KOPT-K1 (cell line): ENCODE measurements around the gene PDIA5.
"Not testable (repeated sequence)": the region's sequence is repeated elsewhere in the genome, so short reads cannot be mapped to it uniquely, and the experiment has no call there.

Source experiments
- H3K27ac ChIP-seq: fragments of 200-600 bp; sonication (generic); 2 replicates; pipeline ENCODE4 v1.5.1; 2016; ENCODE audit warnings: antibody characterized with exemption, mild to moderate bottlenecking, low read depth, low read length; ENCODE audit not compliant: poor library complexity, severe bottlenecking
- H3K36me3 ChIP-seq: fragments of 200-600 bp; sonication (generic); 2 replicates; pipeline ENCODE4 v1.5.1; 2017; ENCODE audit warnings: antibody characterized with exemption, mild to moderate bottlenecking, low read length, moderate library complexity; ENCODE audit not compliant: insufficient read depth
- H3K9me3 ChIP-seq: fragments of 200-600 bp; sonication (generic); 2 replicates; pipeline ENCODE4 v1.5.1; 2017; ENCODE audit warnings: antibody characterized with exemption, low read length, mild to moderate bottlenecking; ENCODE audit not compliant: insufficient read depth, poor library complexity, severe bottlenecking

PDIA5 gene

DNA sequence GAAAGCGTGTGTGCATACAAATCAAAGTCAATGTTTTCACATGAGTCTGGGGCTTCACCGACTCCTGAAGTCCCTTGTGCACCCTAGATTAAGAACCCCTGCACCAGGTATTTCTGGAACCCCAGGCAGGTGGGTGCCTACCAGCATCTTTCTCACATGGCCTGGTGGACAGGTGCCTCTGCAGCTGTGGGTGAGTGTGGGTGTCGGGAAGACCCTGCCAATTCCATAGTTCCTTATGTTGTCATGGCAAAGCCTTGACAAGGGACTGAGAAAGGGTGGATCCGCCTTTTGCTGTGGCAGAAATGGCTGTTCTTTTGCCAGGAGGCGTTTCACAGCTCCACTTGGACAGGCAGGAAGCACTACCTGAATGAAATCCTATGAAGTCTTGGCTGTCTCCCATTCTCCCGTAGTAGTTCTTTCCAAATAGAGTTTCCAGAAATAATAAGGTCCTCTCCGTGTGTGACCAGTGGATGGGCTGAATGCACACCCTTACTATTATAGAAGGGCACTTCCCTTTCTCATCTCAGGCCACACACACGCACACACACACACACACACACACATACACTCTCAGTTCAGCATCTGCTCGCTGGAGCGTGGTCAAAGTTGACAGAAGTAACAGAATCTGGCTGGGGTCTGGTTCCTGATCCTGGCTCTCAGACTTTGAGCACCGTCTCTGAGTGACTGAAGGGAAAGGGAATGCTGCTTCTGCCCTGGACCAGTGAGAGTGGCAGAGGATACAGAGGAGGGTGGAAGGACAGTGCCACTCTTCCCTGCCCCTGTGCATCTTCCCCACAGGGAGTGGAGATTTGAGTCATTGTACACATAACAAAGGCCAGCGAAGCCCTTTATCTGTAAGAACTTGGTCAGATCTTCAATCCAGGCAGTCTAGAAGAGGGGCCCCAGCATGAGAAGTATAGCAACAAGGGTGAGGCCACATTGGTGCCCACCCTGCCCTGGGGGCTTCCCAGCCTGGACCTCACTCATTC, 38.7 kb downstream of the PDIA5 start:
- Histone ChIP-seq H3K36me3 (peaks cover 64% of the 10 kb centered on the region), H3K9me3 (no peaks in the 10 kb centered on the region), H3K27ac (no peak overlapping the region)

DNA sequence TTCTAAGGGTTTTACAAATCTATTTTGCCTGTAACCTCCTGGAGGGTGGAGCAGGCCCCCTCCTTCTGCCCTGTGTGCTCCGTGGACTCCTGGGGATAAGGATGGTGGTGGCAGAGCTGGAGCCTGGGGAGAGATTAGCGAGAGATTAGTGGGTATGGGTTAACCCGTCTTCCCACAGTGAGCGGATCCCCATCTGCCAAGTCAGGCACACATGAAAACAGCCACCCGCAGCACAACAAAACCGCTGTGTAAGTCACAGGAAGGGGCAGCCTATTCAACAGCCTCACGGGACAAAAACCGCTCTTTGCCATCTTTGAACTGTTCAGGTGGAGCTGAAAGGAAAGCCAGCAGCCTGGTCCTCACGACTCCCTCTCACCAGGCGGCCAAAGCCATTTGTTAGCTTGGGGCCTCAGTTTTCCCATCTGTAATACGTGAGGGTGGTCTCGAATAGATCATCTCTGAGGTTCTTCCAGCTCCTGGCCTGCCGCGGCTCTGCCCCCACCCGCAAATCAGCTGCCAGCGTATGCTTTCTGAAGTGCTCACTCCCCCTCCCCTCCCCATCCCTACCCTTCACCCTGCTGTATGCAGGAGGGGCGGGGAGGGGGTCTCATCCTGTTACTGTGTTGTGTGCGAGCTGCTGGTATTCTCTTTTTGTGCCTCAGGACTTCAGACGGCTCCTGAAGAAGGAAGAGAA, 43.6 kb downstream of the PDIA5 start:
- Histone ChIP-seq H3K9me3 (no peaks in the 10 kb centered on the region), H3K27ac (no peak overlapping the region), H3K36me3 (peaks cover 61% of the 10 kb centered on the region)

DNA sequence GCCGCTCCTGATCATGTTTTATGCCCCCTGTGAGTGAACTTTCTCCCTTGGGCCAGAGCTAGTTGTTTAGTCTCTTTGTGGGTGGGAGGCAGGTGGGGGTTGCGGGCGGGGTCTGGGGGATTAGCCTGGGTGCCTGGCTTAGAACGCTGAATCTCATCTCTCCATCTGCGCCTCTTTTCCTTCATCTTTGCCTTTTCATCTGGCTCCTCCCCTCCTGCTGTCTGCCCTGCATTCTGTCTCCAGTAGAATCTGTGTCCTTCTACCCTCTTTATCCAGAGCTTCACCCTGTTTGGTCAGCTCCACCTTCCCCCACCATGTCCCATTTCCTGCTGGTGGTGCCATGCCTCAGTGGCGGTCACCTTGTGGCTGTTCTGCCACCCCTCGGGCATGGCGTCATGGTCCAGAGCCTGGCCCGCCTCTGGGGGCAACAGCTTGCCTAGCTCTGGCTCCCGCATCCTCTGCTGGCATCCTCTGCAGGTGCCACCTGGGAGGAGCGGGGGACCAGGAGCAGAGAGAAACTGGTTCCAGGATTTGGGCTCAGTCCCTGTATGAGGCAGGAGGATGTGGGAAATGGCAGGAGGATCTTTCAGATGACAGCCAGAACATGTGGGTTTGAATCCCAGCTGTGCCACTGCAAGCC, 44.3 kb downstream of the PDIA5 start:
- Histone ChIP-seq H3K27ac (no peak overlapping the region), H3K36me3 (peaks cover 61% of the 10 kb centered on the region)

DNA sequence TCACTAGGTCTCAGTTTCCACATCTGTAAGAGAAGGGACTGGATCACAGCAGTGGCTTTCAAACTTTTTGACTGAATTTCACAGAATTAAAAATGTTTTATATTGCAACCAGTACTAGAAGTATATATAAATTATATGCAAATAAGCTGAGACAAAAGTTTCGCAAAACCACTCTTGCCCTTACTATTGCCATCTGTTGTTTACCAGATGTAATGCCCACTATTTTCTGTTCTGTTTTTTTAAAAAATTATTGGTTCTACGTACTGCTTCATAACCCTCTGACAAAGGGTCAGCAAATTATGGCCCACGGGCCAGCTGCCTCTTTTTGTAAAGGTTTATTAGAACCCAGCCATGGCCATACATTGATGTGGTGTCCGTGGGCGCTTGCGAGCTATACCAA, 44.8 kb downstream of the PDIA5 start:
- Histone ChIP-seq H3K9me3 (no peaks in the 10 kb centered on the region), H3K27ac (no peak overlapping the region), H3K36me3 (peaks cover 61% of the 10 kb centered on the region)

More for the DNA sequence above, 44.3 kb downstream of the PDIA5 start:
- no peaks in the 10 kb centered on the region for H3K9me3 ChIP-seq

DNA sequence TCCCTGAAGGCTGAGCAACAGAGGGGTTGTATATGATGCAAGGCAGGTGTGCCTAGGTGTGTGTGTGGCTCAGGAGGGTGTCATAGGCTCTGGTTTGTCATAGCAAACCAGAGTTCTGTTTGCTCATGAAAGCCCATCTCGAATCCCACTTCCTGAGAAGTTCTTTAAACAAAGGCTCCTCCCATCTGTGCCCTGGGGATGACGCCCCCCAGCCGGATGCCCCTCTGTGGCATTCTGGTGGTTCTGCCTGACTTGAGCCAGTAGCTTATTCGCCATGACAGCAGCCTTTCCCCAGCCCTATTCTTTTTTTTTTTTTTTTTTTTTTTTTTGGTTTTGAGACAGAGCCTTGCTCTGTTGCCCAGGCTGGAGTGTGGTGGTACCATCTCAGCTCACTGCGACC, 45.4 kb downstream of the PDIA5 start:
- Histone ChIP-seq H3K36me3 (peaks cover 58% of the 10 kb centered on the region), H3K9me3 (no peaks in the 10 kb centered on the region), H3K27ac (no peak overlapping the region)

DNA sequence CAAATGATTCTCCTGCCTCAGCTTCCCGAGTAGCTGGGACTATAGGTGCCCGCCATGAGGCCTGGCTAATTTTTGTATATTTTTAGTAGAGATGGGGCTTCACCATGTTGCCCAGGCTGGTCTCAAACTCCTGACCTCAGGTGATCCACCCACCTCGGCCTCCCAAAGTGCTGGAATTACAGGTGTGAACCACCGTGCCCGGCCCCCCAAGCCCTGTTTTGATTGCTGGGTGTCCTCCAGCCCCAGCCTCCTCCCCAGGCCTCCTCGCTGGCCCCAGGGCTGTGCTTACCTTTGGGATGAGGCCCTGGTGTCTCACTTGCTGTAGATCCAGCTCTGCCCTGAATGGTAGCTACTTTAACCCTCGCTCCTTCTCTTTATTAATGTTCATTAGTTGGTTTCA, 45.8 kb downstream of the PDIA5 start:
- H3K9me3 ChIP-seq, H3K27ac ChIP-seq: not testable (repeated sequence)
- H3K36me3 ChIP-seq = peaks cover 57% of the 10 kb centered on the region

DNA sequence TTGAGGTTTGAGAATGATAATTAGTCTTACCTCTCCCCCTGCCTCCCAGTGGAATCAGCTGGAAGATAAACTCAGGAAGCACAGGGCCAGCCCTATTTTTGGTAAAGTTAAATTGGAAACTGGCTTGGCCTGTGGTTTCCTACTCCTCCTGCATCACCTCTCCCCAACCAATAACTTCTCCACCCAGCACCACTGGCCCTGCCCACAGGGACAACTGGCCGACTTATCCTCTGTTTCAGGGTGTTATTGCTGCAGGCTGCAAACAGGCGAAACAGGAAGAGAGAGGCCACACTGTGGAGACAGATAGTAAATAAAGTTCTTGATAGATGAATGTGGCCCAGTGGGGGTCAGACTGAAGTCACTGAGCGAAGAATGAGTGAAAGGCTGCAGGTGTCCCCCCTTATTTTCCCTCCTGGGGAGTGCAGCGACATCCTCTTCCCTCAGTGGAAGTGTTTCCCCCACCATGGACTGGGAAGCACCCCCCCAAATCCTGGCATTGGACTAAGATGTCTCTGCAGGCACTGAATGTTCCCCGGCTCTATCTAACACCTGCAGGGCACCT, 47.1 kb downstream of the PDIA5 start:
- Histone ChIP-seq H3K27ac (no peak overlapping the region), H3K9me3 (no peaks in the 10 kb centered on the region), H3K36me3 (peaks cover 65% of the 10 kb centered on the region)

DNA sequence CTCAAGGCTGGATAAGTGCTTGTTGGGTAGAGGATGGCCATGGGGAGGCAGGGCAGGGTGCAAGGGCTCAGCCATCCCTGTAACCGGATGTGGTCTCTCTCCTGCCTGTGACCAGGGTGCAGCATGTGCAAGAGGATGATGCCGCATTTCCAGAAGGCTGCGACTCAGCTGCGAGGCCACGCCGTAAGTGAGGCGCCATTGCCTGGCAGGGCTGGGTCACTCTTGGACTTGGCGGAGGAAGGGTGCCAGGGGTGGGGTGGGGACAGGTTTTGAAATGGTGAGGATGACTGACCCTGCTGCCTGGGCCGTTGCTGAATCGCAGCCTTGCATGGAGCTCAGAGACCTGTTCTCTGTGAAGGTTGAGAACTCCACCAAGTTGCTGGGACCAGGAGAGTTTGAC, 49.3 kb downstream of the PDIA5 start:
- peaks cover 76% of the 10 kb centered on the region for H3K36me3 ChIP-seq

DNA sequence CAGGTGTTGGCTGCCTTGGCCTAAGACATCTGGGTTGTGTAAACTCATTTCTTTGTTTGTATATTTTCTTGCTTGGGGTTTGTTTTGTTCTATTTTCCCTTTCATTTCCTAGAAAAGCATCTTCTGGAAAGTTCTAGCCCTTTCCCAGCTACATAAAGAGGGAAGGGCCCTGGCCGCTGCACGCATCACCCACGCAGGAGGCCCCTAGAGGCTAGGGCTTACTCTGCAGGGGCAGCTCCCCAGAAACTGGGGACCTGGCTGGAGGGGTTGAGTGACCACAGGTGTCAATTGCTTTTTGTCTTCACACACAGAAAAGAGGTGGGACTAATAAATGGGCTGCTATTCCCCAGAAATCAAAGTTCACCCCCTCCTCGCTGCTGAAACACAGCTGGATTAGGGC, 52.6 kb downstream of the PDIA5 start:
- H3K9me3 ChIP-seq = no peaks in the 10 kb centered on the region
- H3K27ac ChIP-seq = no peak overlapping the region
- peaks cover 84% of the 10 kb centered on the region for H3K36me3 ChIP-seq

More for the DNA sequence above, 49.3 kb downstream of the PDIA5 start:
- Histone ChIP-seq H3K27ac (no peak overlapping the region), H3K9me3 (no peaks in the 10 kb centered on the region)

DNA sequence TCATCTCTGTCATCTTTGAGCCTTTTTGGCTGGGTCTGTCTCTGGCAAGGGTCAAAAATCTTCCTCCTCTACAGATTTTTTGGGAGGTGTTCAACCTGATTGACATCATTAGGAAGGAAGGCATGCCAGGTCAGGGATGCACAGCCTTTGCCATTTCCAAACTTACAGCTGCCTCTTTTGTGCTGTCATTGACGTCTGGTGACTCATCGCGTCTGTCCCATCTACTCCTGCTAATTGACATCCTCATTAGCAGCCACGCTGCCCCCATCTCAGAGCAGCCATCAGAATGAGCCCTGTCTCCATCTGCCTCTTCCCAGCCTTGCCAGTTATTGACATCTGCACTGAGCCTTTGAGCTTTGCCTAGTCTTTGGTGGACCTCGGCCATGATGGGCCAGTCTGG, 53.0 kb downstream of the PDIA5 start:
- Histone ChIP-seq H3K36me3 (peaks cover 84% of the 10 kb centered on the region), H3K9me3 (no peaks in the 10 kb centered on the region), H3K27ac (no peak overlapping the region)

DNA sequence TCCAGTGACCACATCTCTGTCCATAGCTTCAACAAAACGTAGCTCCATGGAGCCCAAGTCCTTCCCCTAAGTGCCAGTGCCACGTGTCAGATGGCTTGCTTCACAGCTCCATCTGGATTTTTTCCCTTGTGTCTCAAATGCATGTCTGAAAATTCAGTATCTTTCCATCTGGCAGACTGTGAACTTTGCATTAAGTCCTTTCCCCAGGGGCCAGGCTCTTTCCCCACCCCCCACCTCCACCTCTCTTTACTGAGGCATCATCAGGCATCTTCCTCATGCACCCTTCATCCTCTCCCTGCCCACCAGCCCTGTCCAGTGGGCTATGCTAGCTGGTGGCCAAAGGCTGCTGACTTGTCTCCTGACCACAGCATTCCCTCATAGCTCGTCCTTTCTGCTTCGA, 53.7 kb downstream of the PDIA5 start:
- Histone ChIP-seq H3K9me3 (no peaks in the 10 kb centered on the region), H3K27ac (no peak overlapping the region), H3K36me3 (peaks cover 86% of the 10 kb centered on the region)

DNA sequence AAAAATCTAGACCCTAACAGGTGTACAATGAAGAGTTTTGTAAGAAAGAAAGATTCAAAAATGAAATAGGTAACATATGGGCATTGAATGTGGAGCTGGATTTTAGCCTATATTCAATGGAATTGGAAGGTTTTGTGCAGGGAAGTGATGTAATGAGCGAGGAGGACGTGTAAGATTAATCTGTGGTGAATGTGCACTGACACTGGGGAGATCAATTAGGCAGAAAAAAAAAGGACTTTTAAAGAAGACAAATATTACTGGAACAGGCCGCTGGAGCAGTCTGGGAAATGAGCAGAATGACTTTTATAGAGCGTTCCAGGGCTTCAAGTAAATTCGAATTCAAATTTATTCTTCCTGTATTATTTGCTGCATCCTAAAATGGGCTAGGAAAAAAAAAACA, 55.2 kb downstream of the PDIA5 start:
- Histone ChIP-seq H3K9me3 (no peaks in the 10 kb centered on the region), H3K36me3 (peaks cover 80% of the 10 kb centered on the region), H3K27ac (no peak overlapping the region)

DNA sequence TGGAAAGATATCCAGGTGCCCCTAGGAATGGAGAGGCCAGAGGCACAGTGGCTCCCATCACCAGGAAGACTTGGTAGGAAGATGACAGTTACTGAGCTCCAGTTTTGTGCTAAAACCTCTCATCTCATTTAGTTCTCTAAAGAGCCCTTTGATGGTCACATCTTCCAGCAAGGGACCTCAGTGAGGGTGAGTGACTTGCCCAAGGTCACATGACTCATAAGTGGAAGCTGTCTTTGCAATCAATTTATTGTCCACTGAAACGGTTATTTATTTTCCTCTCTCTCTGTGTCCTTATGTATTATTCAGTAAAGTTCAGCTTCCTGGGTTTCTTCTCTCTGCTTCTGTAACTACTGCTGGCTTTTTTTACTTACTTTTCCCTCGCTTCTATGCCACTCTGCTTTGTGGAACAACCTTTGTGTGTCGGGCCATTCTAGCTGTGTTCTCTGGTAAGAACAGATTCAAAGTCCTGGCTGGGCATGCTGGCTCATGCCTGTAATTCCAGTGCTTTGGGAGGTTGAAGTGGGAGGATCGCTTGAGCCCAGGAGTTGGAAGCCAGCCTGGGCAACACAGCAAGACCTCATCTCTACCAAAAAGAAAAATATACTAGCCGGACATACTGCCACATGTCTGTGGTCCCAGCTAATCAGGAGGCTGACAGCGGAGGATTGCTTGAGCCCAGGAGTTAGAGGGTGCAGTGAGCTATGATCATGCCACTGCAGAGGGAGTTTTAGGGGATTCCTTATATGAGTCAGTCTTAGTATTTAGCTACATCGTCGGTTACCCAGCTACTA, 55.9 kb downstream of the PDIA5 start:
- Histone ChIP-seq H3K27ac (no peak overlapping the region), H3K36me3 (peaks cover 83% of the 10 kb centered on the region), H3K9me3 (no peaks in the 10 kb centered on the region)
